Measurements from ENCODE around the gene TAAR9. TPM values are rescaled to one million over a fixed set of nuclear protein-coding genes. Genes with fewer than 3 reads are reported as not detected.
A peak's percentile ranks its signal among the peaks of the same experiment; 100 is the strongest.

Gene TAAR9
- total and polyA plus RNA-seq, 12 donors, result not detected

DNA sequence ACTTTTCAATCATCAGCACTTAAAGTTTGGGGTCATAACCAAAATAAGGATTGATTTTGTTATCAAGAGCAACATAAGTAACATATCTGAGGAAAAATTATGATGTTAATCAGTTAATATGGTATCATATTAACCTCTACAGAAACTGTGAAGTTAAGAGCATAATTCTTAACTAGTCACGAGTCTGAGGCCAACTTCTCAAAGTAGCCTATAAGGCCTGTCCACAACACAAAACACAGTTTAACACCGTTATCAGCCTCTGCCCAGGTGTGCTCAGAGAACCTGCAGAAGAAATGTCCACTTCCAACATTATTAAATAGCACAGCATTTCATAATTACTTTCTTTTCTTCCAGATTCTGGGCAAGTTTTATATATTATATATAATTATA, 26.3 kb upstream of the TAAR9 start:
- DNase-seq (no peak), ATAC-seq (no peak)
- Histone ChIP-seq H3K9me3 (no peaks in the 10 kb centered on the region), H3K36me3 (peaks cover 0 to 13% (median 0%) of the 10 kb centered on the region in 9 donors), H3K27me3 (no peaks in the 10 kb centered on the region), H3K27ac (peak overlapping the region in 7 of 10 donors; percentile 80 to 95 (median 87)), H3K4me1 (peaks cover 0 to 64% (median 36%) of the 10 kb centered on the region in 9 donors), H3K4me3 (peak overlapping the region; percentile 53 to 87 (median 78))
- TF ChIP-seq, protein P1, sequence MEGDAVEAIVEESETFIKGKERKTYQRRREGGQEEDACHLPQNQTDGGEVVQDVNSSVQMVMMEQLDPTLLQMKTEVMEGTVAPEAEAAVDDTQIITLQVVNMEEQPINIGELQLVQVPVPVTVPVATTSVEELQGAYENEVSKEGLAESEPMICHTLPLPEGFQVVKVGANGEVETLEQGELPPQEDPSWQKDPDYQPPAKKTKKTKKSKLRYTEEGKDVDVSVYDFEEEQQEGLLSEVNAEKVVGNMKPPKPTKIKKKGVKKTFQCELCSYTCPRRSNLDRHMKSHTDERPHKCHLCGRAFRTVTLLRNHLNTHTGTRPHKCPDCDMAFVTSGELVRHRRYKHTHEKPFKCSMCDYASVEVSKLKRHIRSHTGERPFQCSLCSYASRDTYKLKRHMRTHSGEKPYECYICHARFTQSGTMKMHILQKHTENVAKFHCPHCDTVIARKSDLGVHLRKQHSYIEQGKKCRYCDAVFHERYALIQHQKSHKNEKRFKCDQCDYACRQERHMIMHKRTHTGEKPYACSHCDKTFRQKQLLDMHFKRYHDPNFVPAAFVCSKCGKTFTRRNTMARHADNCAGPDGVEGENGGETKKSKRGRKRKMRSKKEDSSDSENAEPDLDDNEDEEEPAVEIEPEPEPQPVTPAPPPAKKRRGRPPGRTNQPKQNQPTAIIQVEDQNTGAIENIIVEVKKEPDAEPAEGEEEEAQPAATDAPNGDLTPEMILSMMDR (IDR thresholded peaks at IDR 0.05), result no peak
- WGBS, 2 donors, result 27 to 30% methylated on average over 2 of the region's 2 CpGs
- intact Hi-C loops (cut with DNase I), result loop anchor here in 3 of 10 donors (5.0 to 10.0 kb wide), 2 partner anchors 283 to 300 kb away; partner anchors contain the start of genes SLC18B1 (in 2 of the 3) and RPS12 (in 1 of the 3)

- Histone ChIP-seq H3K4me3 (peak overlapping the region; percentile 53 to 87 (median 78)), H3K9me3 (no peaks in the 10 kb centered on the region), H3K4me1 (peaks cover 0 to 64% (median 36%) of the 10 kb centered on the region in 9 donors), H3K27ac (peak overlapping the region; percentile 59 to 95 (median 84)), H3K27me3 (no peaks in the 10 kb centered on the region), H3K36me3 (peaks cover 0 to 13% (median 0%) of the 10 kb centered on the region in 9 donors)
- intact Hi-C loops (cut with DNase I), result loop anchor here in 3 of 10 donors (5.0 to 10.0 kb wide), 2 partner anchors 283 to 300 kb away; partner anchors contain the start of genes SLC18B1 (in 2 of the 3) and RPS12 (in 1 of the 3)
- DNase-seq, result no peak
- TF ChIP-seq, protein P1 (IDR thresholded peaks at IDR 0.05), result no peak
- no peak for ATAC-seq
- 0 to 1% methylated on average over 7 of the region's 7 CpGs for WGBS, 2 donors
Observed at GRCh38 chr6:132512342-132512637, 25.8 kb upstream of the TAAR9 start.

DNA sequence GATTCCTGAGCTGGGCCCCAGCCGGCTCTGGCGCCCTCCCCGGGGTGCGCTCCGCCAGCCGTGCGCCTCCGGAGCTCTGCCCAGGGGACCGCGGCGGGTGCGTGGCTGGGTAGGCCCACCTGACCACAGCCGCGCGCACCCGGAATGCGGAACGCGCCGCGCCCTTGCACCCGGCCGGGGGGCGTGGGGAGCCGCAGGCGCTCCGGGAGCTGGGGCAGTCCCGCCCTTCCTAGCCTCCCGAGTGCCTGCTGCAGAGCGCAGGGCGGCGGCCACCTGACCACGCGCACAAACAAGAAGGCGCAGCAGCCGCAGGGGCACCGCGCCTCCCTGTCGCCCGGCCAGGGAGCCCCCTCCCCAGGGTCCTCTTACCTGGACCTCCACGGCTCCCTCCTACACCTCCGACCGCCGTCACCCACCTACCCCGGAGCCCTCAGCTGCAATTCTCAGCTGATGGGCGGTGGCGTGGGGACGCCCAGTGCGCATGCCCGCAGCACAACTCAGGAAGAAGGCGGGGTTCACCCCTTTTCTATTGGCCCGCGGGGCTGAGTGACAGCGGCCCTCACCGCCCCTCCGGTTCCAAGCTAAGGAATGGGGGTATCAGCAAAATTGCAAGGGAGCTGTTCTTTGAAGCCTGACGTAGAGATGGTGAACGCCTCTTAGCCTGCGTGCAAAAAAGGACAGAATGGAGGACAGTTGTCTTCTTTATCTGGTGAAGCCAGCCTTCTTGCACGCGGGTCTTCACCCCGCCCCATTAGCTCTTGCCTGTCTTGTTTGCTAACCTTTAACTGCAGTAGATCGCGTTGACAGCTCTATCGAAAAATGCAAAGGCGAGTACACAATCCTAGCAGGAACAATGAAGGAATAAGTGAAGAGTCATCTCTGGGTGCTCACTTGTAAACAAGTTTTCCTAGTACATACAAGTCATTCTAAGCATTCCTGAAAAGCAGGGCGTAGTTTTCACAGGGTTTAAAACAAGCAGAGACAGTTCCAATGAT, 25.1 kb upstream of the TAAR9 start, which contains the start of gene STX7:
Gene STX7, minus strand, starts transcription at position 479 of the 995 bp plus-strand sequence. CDS start 9,586 bp downstream, outside the sequence.
- Histone ChIP-seq H3K4me3 (peak within 1 kb of the TSS; percentile 53 to 87 (median 78)), H3K27ac (peak within 1 kb of the TSS; percentile 59 to 95 (median 84)), H3K36me3 (peaks cover 0 to 7% (median 0%) of the 10 kb centered on the region in 9 donors), H3K27me3 (no peaks in the 10 kb centered on the region), H3K9me3 (no peaks in the 10 kb centered on the region), H3K4me1 (peaks cover 0 to 58% (median 30%) of the 10 kb centered on the region in 9 donors)
- DNase-seq (peak; percentile 90 to 92), ATAC-seq (peak; percentile 98 to 99 (median 99))
- intact Hi-C loops (cut with DNase I), result loop anchor here in 3 of 10 donors (5.0 to 10.0 kb wide), 2 partner anchors 282 to 299 kb away; partner anchors contain the start of genes SLC18B1 (in 2 of the 3) and RPS12 (in 1 of the 3)
- TF ChIP-seq, protein P1 (IDR thresholded peaks at IDR 0.05), result peak in 1 of 9 donors; percentile 17
- WGBS, 2 donors, result 1% methylated on average over 66 to 67 of the region's 67 CpGs
